Cardiac muscle cell (in vitro differentiated cells and primary cell): ENCODE results near the gene AQP12B. TPM values are rescaled to one million over a fixed set of nuclear protein-coding genes. Genes with fewer than 3 reads are reported as not detected.

Source experiments
- DNase-seq, 2 donors: peaks; one replicate each; pipeline versions ENCODE4 v3.0.0 to v3.0.0-alpha.2; 2010 to 2017; ENCODE audit warnings: low read depth in 1 of 2, low spot score in 1 of 2
- H3K27ac ChIP-seq: fragments of 200-600 bp; sonication (generic); 2 replicates; pipeline ENCODE4 v1.5.1; 2016
- H3K27me3 ChIP-seq: fragments of 200-600 bp; sonication (generic); 2 replicates; pipeline ENCODE4 v1.6.0; 2016; ENCODE audit warnings: control low read depth
- H3K36me3 ChIP-seq: fragments of 200-600 bp; sonication (generic); 2 replicates; pipeline ENCODE4 v1.5.1; 2016; ENCODE audit warnings: control low read depth
- H3K4me1 ChIP-seq: fragments of 200-600 bp; sonication (generic); 2 replicates; pipeline ENCODE4 v1.8.1; 2017; ENCODE audit warnings: low read depth, mild to moderate bottlenecking, mixed run types
- H3K4me3 ChIP-seq: fragments of 200-600 bp; sonication (generic); 2 replicates; pipeline ENCODE4 v1.5.1; 2016; ENCODE audit warnings: mild to moderate bottlenecking
- H3K9me3 ChIP-seq: fragments of 200-600 bp; sonication (generic); 2 replicates; pipeline ENCODE4 v1.5.1; 2017; ENCODE audit warnings: low read depth, mild to moderate bottlenecking, control low read depth
- CTCF ChIP-seq: IDR thresholded peaks from 2 replicates; pipeline ENCODE4 v1.5.1; 2012; ENCODE audit warnings: low read depth, mild to moderate bottlenecking, low read length
- polyA plus RNA-seq: library from polyadenylated mRNA; unstranded; fragments of >200 nt; fragmentation: Nextera tagmentation; extraction: Ambion mirVana; gene quantifications from 2 replicates; pipeline ENCODE4 v1.2.1, GENCODE V29; 2016
- total RNA-seq: library from RNA; depleted of rRNA; stranded (reverse); fragments of >200 nt; gene quantifications from 2 replicates; pipeline ENCODE4 v1.2.3, GENCODE V29; 2016

The AQP12B gene
- total and polyA plus RNA-seq, 2 experiments from 2014 or later = not detected

GRCh38 chr2:240719676-240720545 lies 37.2 kb upstream of the AQP12B start:
- no peaks in the 10 kb centered on the region for H3K4me1 ChIP-seq
- H3K4me3 ChIP-seq = no peak overlapping the region
- no peaks in the 10 kb centered on the region for H3K9me3 ChIP-seq
- H3K27ac ChIP-seq = no peak overlapping the region
- H3K36me3 ChIP-seq = no peaks in the 10 kb centered on the region
- no peak for TF ChIP-seq CTCF
- DNase-seq = no peak
- H3K27me3 ChIP-seq = no peaks in the 10 kb centered on the region

GRCh38 chr2:240718896-240719490 lies 36.3 kb upstream of the AQP12B start:
- TF ChIP-seq CTCF = no peak
- H3K27ac ChIP-seq = no peak overlapping the region
- no peaks in the 10 kb centered on the region for H3K36me3 ChIP-seq
- no peaks in the 10 kb centered on the region for H3K27me3 ChIP-seq
- no peaks in the 10 kb centered on the region for H3K4me1 ChIP-seq
- H3K4me3 ChIP-seq = no peak overlapping the region
- no peaks in the 10 kb centered on the region for H3K9me3 ChIP-seq
- DNase-seq = no peak

- no peaks in the 10 kb centered on the region for H3K36me3 ChIP-seq
- TF ChIP-seq CTCF = no peak
- H3K27me3 ChIP-seq = no peaks in the 10 kb centered on the region
- no peaks in the 10 kb centered on the region for H3K9me3 ChIP-seq
- no peaks in the 10 kb centered on the region for H3K4me1 ChIP-seq
- H3K27ac ChIP-seq = no peak overlapping the region
- no peak overlapping the region for H3K4me3 ChIP-seq
- DNase-seq = no peak
Observed at GRCh38 chr2:240717681-240718581, 35.2 kb upstream of the AQP12B start.

GRCh38 chr2:240717181-240717641 lies 34.5 kb upstream of the AQP12B start:
- no peak for TF ChIP-seq CTCF
- H3K27ac ChIP-seq = no peak overlapping the region
- H3K36me3 ChIP-seq = no peaks in the 10 kb centered on the region
- H3K27me3 ChIP-seq = no peaks in the 10 kb centered on the region
- no peaks in the 10 kb centered on the region for H3K9me3 ChIP-seq
- H3K4me3 ChIP-seq = no peak overlapping the region
- H3K4me1 ChIP-seq = no peaks in the 10 kb centered on the region
- no peak for DNase-seq

- Histone ChIP-seq H3K9me3 (no peaks in the 10 kb centered on the region), H3K4me3 (no peak overlapping the region), H3K27me3 (no peaks in the 10 kb centered on the region), H3K27ac (no peak overlapping the region), H3K36me3 (no peaks in the 10 kb centered on the region), H3K4me1 (no peaks in the 10 kb centered on the region)
- TF ChIP-seq CTCF = no peak
- no peak for DNase-seq
Observed at GRCh38 chr2:240716130-240716798, 33.6 kb upstream of the AQP12B start.
